ENCODE results near the gene GRIN3B. TPM values are rescaled to one million over a fixed set of nuclear protein-coding genes. Genes with fewer than 3 reads are reported as not detected.
A peak's percentile ranks its signal among the peaks of the same experiment; 100 is the strongest.

Gene GRIN3B
- total RNA-seq, 1 donor from 2014 or later, result 0.93 TPM

- DNase-seq, result no peak
- Mint-ChIP-seq H3K4me1 (ENCODE audit: low read depth, unreplicated experiment) (peaks cover 7% of the 10 kb centered on the region), H3K36me3 (ENCODE audit: unreplicated experiment) (no peaks in the 10 kb centered on the region), H3K27ac (ENCODE audit: unreplicated experiment) (peak overlapping the region; percentile 22), H3K9me3 (ENCODE audit: unreplicated experiment) (peaks cover 7% of the 10 kb centered on the region), H3K27me3 (ENCODE audit: unreplicated experiment) (peaks cover 13% of the 10 kb centered on the region), H3K4me3 (ENCODE audit: unreplicated experiment) (peak overlapping the region; percentile 46)
- TF ChIP-seq CTCF (IDR thresholded peaks at IDR 0.05; ENCODE audit: partially characterized antibody, unreplicated experiment), result no peak
Observed at GRCh38 chr19:1017115-1017905, 17.1 kb downstream of the GRIN3B start.

GRCh38 chr19:1017906-1018305 lies 17.7 kb downstream of the GRIN3B start:
- Mint-ChIP-seq H3K27ac (ENCODE audit: unreplicated experiment) (peak overlapping the region; percentile 59), H3K4me3 (ENCODE audit: unreplicated experiment) (no peak overlapping the region)

GRCh38 chr19:1018393-1018792 lies 18.2 kb downstream of the GRIN3B start:
- H3K27ac Mint-ChIP-seq (ENCODE audit: unreplicated experiment), result no peak overlapping the region
- DNase-seq, result no peak
- TF ChIP-seq CTCF (IDR thresholded peaks at IDR 0.05; ENCODE audit: partially characterized antibody, unreplicated experiment), result no peak
- no peaks in the 10 kb centered on the region for H3K36me3 Mint-ChIP-seq (ENCODE audit: unreplicated experiment)
- no peak overlapping the region for H3K4me3 Mint-ChIP-seq (ENCODE audit: unreplicated experiment)
- peaks cover 13% of the 10 kb centered on the region for H3K27me3 Mint-ChIP-seq (ENCODE audit: unreplicated experiment)
- H3K9me3 Mint-ChIP-seq (ENCODE audit: unreplicated experiment), result peaks cover 7% of the 10 kb centered on the region
- peaks cover 7% of the 10 kb centered on the region for H3K4me1 Mint-ChIP-seq (ENCODE audit: low read depth, unreplicated experiment)

More at GRCh38 chr19:1017906-1018305, 17.7 kb downstream of the GRIN3B start:
- TF ChIP-seq CTCF (IDR thresholded peaks at IDR 0.05; ENCODE audit: partially characterized antibody, unreplicated experiment), result no peak
- peaks cover 13% of the 10 kb centered on the region for H3K27me3 Mint-ChIP-seq (ENCODE audit: unreplicated experiment)
- DNase-seq, result no peak
- H3K9me3 Mint-ChIP-seq (ENCODE audit: unreplicated experiment), result peaks cover 7% of the 10 kb centered on the region
- no peaks in the 10 kb centered on the region for H3K36me3 Mint-ChIP-seq (ENCODE audit: unreplicated experiment)
- H3K4me1 Mint-ChIP-seq (ENCODE audit: low read depth, unreplicated experiment), result peaks cover 7% of the 10 kb centered on the region

- H3K27ac Mint-ChIP-seq (ENCODE audit: unreplicated experiment), result no peak overlapping the region
- peaks cover 7% of the 10 kb centered on the region for H3K9me3 Mint-ChIP-seq (ENCODE audit: unreplicated experiment)
- TF ChIP-seq CTCF (IDR thresholded peaks at IDR 0.05; ENCODE audit: partially characterized antibody, unreplicated experiment), result no peak
Observed at GRCh38 chr19:1018932-1019615, 18.9 kb downstream of the GRIN3B start.

GRCh38 chr19:1019616-1019961 lies 19.4 kb downstream of the GRIN3B start:
- peaks cover 13% of the 10 kb centered on the region for H3K27me3 Mint-ChIP-seq (ENCODE audit: unreplicated experiment)

More at GRCh38 chr19:1018932-1019615, 18.9 kb downstream of the GRIN3B start:
- H3K27me3 Mint-ChIP-seq (ENCODE audit: unreplicated experiment), result peaks cover 13% of the 10 kb centered on the region
- H3K4me1 Mint-ChIP-seq (ENCODE audit: low read depth, unreplicated experiment), result peaks cover 7% of the 10 kb centered on the region
- H3K4me3 Mint-ChIP-seq (ENCODE audit: unreplicated experiment), result peak overlapping the region; percentile 93
- no peaks in the 10 kb centered on the region for H3K36me3 Mint-ChIP-seq (ENCODE audit: unreplicated experiment)
- DNase-seq, result no peak

More at GRCh38 chr19:1019616-1019961, 19.4 kb downstream of the GRIN3B start:
- Mint-ChIP-seq H3K4me1 (ENCODE audit: low read depth, unreplicated experiment) (peaks cover 7% of the 10 kb centered on the region), H3K4me3 (ENCODE audit: unreplicated experiment) (peak overlapping the region; percentile 93), H3K36me3 (ENCODE audit: unreplicated experiment) (no peaks in the 10 kb centered on the region), H3K27ac (ENCODE audit: unreplicated experiment) (no peak overlapping the region), H3K9me3 (ENCODE audit: unreplicated experiment) (peaks cover 7% of the 10 kb centered on the region)
- no peak for DNase-seq
- no peak for TF ChIP-seq CTCF (IDR thresholded peaks at IDR 0.05; ENCODE audit: partially characterized antibody, unreplicated experiment)

All from glutamatergic neuron (in vitro differentiated cells).